ENCODE data around the gene COPG2. TPM values are rescaled to one million over a fixed set of nuclear protein-coding genes. Genes with fewer than 3 reads are reported as not detected.
A peak's percentile ranks its signal among the peaks of the same experiment; 100 is the strongest.

COPG2 gene
- total RNA-seq, 4 donors from 2014 or later = 11.7 to 15.6 (median 13.1) TPM

DNA sequence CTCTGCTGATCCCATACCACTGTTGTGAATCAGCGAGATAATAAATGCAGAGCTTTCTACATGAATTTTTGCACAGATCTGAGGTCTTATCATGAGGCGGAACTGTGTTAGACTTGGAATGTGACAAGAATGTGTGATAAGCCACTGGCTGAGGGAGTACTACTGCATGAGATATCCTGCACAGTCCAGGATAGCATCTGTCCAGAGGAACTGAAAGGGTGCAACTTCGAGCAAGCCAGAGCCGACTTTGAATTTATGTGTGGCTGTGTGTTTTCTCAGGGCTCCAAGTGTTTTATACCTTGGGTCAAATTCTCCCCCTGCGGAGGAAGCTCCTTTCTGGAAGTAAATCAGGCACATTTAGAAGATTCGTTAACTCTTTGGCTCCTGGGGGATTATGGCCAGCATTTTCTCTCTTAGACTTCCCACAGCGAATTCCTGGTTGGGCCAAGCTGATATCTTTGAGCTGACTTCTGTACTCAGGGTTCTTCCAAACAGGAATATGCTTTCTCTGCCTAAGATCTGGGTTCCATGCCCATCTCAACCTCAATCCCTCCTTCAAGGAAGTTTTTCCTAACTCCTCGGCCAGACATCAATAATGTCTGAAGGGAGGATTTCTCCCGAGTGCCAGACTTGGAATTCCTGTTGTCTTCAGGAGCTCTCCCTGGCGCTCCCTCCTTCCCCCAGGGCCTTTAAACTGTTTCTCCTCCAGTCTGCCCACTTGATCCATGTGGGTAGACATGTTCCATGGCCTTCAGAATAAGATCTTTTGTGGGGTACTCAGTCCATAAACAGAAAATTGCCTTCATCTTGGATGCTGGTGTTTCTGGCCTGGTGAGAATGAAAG, 179.2 kb downstream of the COPG2 start:
- WGBS, 2 donors (ENCODE audit: low coverage in 1 of 2) = 59 to 65% methylated on average over 9 of the region's 10 CpGs
- Histone ChIP-seq H3K36me3 (no peaks in the 10 kb centered on the region), H3K9me3 (no peaks in the 10 kb centered on the region), H3K27ac (no peak overlapping the region), H3K27me3 (peaks cover 94% of the 10 kb centered on the region), H3K4me3 (no peak overlapping the region), H3K4me1 (peaks cover 0 to 44% (median 5%) of the 10 kb centered on the region in 3 donors)
- ATAC-seq = no peak
- TF ChIP-seq EP300 (IDR thresholded peaks at IDR 0.05) = no peak
- TF ChIP-seq, protein P1, sequence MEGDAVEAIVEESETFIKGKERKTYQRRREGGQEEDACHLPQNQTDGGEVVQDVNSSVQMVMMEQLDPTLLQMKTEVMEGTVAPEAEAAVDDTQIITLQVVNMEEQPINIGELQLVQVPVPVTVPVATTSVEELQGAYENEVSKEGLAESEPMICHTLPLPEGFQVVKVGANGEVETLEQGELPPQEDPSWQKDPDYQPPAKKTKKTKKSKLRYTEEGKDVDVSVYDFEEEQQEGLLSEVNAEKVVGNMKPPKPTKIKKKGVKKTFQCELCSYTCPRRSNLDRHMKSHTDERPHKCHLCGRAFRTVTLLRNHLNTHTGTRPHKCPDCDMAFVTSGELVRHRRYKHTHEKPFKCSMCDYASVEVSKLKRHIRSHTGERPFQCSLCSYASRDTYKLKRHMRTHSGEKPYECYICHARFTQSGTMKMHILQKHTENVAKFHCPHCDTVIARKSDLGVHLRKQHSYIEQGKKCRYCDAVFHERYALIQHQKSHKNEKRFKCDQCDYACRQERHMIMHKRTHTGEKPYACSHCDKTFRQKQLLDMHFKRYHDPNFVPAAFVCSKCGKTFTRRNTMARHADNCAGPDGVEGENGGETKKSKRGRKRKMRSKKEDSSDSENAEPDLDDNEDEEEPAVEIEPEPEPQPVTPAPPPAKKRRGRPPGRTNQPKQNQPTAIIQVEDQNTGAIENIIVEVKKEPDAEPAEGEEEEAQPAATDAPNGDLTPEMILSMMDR (IDR thresholded peaks at IDR 0.05) = no peak
- TF ChIP-seq POLR2A (IDR thresholded peaks at IDR 0.05) = no peak
- TF ChIP-seq POLR2AphosphoS5 (IDR thresholded peaks at IDR 0.05) = no peak

DNA sequence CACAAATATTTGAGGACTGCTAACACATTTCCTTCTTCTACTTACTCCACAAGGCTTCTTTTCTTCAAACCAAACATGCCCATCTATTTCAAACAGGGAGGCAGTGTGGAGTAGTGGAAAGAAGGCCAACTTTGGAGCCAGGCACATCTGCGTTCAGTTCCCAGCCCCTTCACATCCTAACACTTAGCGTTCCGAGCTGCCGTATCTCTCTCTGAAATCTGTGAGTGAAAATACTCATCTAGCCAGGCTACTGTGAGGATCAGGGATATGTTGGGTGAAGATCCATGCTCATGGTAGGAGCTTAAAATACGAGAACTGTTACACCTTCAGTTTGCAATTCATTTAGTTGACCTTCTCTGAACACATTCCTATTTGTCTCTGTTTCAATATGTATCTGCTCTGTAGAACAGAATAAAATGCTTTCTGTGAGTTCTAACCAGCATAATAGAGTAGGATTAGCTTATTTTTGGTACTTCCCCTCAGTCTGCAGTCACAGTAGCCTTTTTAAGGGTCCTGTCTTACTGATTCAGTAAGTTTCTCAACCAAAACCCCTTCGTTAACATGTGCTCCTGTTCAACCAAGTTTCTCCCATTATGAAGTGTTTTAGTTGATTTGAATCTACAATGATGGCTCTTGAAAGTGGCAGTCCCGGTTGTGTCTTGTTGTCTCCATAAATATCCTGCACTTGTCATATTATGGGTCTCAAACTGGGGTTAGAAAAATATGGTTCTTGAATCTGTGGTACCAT, 180.0 kb downstream of the COPG2 start:
- H3K27ac ChIP-seq = no peak overlapping the region

DNA sequence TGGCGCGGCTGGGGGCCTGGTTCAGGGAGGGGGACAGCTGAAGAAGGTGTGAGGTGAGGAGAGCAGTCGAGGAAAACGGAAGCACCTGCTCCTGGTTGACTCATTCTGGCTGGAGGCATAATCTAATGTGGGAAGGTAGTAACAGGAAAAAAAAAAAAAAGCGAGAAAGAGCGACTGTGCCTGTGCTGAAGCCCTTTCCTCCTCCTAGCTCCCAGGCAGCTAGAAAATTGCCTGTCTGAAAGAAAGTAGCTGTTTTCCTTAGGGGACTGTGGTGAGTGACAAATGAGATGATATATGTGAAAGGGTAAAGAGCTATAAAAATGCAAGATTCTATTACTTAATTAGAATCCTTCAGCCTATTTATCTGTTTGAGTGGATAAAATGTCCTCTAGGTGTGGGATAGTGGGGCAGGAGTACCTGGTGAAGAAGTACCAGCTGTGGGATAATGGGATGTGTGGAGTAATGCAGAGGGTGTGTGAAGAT, 181.6 kb downstream of the COPG2 start:
- 40 to 100% methylated on average over 1 to 5 of the region's 6 CpGs for WGBS, 2 donors (ENCODE audit: low coverage in 1 of 2)
- Histone ChIP-seq H3K27me3 (peaks cover 89% of the 10 kb centered on the region), H3K36me3 (no peaks in the 10 kb centered on the region), H3K4me1 (peaks cover 0 to 33% (median 5%) of the 10 kb centered on the region in 3 donors), H3K27ac (peak overlapping the region in 1 of 4 donors; percentile 31), H3K9me3 (no peaks in the 10 kb centered on the region), H3K4me3 (peak overlapping the region in 1 of 2 donors; percentile 51)
- ATAC-seq = no peak
- TF ChIP-seq POLR2AphosphoS5 (IDR thresholded peaks at IDR 0.05) (no peak), EP300 (IDR thresholded peaks at IDR 0.05) (no peak), POLR2A (IDR thresholded peaks at IDR 0.05) (no peak)
- TF ChIP-seq, protein P1 (IDR thresholded peaks at IDR 0.05) = no peak

More for the DNA sequence above, 180.0 kb downstream of the COPG2 start:
- Histone ChIP-seq H3K27me3 (peaks cover 92% of the 10 kb centered on the region), H3K9me3 (no peaks in the 10 kb centered on the region), H3K4me3 (no peak overlapping the region), H3K4me1 (peaks cover 0 to 44% (median 5%) of the 10 kb centered on the region in 3 donors), H3K36me3 (no peaks in the 10 kb centered on the region)
- TF ChIP-seq EP300 (IDR thresholded peaks at IDR 0.05) = no peak
- TF ChIP-seq POLR2A (IDR thresholded peaks at IDR 0.05) = no peak
- TF ChIP-seq, protein P1 (IDR thresholded peaks at IDR 0.05) = no peak
- TF ChIP-seq POLR2AphosphoS5 (IDR thresholded peaks at IDR 0.05) = no peak
- WGBS, 2 donors (ENCODE audit: low coverage in 1 of 2) = 52 to 82% methylated on average over 4 to 7 of the region's 7 CpGs
- no peak for ATAC-seq

DNA sequence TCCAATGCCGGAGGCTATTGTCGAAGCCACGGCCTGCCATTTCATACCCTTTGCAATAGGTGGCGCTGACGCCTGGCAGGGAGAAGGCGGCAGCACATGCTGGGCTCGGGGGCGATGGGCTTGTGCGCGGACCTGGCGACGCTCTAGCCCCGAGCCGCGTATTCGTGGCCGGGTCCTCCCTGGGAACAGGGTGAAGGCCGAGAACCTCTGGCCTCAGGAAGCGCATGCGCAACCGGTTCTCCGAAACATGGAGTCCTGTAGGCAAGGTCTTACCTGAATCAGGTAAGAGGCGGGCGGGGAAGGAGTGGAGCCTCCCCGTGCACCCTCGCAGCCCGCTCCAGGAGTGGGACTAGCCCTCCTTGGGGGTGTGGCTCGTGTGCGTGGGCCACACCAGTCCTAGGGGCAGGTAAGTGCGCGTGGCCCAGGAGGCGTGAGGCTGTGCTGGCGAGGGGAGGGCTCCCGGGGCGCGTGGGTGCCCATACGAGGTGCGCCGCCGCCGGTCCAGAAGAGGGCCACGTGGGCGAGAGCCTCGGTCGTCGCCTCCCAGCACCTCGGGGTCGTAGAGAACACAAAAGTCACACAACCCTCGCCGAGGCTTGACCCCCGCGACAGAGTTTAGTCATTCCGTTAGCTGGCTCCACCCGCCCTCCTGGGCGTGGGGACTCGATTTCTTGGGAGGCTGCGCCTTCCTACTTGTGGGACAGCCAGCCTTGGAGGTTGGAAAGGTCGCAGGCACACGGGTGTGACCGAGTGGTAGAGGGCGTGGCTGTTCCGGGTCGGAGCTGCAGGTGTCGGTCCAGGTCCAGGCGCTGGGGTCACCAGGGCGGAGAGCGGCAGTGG, 182.2 kb downstream of the COPG2 start:
- H3K4me1 ChIP-seq = peaks cover 0 to 26% (median under 1%) of the 10 kb centered on the region in 3 donors
- H3K27me3 ChIP-seq = peaks cover 84% of the 10 kb centered on the region
- WGBS, 2 donors (ENCODE audit: low coverage in 1 of 2) = 16 to 51% methylated on average over 5 to 10 of the region's 67 CpGs
- ATAC-seq = peak; percentile 64
- H3K36me3 ChIP-seq = no peaks in the 10 kb centered on the region
- H3K9me3 ChIP-seq = no peaks in the 10 kb centered on the region
- H3K27ac ChIP-seq = peak overlapping the region in 1 of 4 donors; percentile 31
- TF ChIP-seq, protein P1 (IDR thresholded peaks at IDR 0.05) = peak in 3 of 4 experiments; percentile 28 to 61 (median 31)
- no peak for TF ChIP-seq POLR2A (IDR thresholded peaks at IDR 0.05)
- peak overlapping the region in 1 of 2 donors; percentile 51 for H3K4me3 ChIP-seq

All from gastroesophageal sphincter (tissue), 4 donors.